SW480 (cell line): ENCODE data around the gene HHLA2.
"Not testable (repeated sequence)": the region's sequence is repeated elsewhere in the genome, so short reads cannot be mapped to it uniquely, and the experiment has no call there.

Experiments used
- DNase-seq: peaks from one replicate; pipeline ENCODE4 v3.0.0-alpha.2; 2016; ENCODE audit warnings: low spot score

Gene HHLA2

GRCh38 chr3:108296239-108296638 is at the start of gene HHLA2:
TSS of gene HHLA2 (plus strand) at chr3:108296548. CDS start at chr3:108351814, 55,266 bp downstream.
- no peak for DNase-seq

DNA sequence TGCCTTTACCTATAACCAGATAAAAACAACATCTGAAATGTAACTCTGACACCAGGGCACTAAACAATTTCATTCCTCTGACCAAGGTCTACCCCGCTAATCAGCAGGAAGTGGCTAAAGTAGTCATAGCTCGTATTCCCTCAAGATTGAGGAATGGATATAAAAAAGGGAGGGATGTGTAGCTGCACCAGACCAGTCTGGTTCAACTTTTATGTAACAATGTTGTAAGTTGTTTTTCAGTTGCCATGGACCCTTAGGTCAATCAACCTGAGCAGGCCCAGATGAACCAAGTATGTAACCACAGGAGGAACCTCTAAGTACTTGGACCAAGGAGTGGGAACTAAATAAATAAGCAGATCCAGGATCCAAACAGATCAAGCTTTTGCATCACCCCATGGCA is 45.7 kb upstream of the HHLA2 start:
- DNase-seq: no peak

DNA sequence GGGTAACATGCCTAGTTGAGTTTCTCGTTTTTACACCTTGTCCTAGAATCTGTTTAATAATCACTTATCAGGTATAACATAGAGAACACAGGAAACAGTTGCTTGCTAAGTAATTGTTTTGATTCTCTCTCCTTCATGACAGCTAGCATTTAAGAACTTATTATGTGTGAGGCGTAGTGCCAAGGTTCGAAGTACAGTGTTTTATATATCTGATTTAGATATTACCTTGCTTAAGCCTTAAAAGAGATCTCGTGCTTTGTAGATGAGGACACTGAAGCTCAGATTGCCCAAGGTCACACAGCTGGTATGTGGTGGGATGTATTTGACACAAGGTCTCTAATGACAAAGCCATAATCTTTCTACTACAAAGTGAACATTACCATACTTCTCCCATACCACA is 45.1 kb upstream of the HHLA2 start:
- DNase-seq: no peak

DNA sequence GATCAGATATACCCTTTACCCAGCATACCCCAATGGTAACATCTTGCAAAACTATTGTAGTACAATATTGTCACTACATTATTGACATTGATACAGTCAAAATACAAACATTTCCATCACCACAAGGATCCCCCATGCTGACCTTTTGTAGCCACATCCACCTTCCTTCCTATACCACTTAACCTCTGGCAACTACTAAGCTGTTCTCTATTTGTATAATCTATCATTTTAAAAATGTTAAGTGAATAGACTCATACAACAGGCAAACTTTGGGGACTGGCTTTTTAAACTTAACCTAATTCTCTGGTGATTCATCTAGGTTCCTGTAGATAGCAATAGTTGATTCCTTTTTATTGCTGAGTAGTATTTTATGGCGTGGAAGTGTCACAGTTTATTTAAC is 44.5 kb upstream of the HHLA2 start:
- no peak for DNase-seq

DNA sequence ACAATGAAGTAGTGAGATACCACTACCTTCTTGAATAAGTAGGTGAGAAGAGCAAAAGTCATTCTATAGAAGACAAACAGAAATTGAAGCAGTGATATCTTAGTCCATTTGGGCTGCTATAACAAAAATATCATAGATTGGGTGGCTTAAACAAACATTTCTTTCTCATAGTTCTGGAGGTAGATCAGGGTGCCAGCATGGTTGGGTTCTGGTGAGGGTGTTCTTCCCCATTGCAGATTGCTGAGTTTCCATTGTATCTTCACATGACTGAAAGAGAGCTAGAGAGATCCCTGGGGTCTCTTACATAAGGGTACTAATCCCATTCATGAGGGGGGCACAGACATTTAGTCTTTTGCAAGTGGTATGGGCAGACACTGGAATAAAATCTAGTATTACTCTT is 41.2 kb upstream of the HHLA2 start:
- no peak for DNase-seq

DNA sequence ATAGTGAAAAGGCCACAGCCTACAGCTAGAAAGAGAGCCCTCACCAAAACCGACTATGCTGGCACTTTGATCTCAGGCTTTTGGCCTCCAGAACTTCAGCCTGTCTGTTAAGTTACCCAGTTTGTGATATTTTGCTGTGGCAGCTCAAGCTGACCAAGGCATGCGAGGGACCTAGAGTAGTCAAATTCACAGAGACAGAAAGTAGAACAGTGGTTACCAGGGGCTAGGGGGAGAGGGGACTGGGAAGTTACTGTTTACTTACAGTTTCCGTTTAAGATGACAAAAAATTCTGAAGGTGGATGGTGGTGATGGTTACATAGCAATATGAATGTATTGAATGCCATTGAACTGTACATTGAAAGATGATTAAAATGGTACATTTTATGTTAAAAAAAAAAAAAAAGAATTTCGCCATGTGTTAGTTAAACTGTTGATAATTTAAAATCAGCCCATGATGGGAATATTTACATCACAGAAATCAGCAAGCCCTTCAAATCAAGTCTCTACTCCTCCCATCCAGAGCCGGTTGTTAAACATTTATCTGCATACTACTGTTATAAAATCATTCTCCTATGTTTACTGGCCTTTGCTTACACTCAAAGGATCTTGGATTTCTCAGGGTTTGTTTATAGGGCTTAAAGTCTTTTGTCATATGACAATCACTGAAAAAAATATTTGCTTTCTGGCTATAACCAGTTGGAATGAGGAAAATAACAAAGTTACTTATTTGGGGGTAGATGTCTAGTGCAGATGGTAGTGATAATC is 31.6 kb upstream of the HHLA2 start:
- not testable (repeated sequence) for DNase-seq

GRCh38 chr3:108268235-108268634 is 28.1 kb upstream of the HHLA2 start:
- not testable (repeated sequence) for DNase-seq

DNA sequence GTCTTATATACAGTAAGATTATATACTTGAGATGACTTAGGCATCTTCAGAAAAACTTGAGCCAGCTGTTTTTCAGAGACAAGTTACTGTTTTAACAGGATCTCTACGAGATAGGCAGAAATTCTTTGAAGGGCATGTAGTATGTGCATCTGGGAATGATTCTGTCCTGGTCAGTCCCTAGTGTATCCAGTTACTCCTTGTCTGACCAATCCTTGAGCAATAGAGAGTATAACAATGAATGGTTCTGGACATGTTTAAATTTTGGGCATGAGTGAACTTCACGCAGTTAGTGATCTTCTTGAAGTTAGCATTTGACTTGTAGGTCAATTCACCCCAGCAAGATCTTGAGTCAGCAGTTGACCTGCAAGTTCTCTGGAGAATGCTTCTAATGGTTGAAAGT is 24.7 kb upstream of the HHLA2 start:
- DNase-seq: no peak

- DNase-seq: not testable (repeated sequence)
These were observed 17.3 kb upstream of the HHLA2 start for GRCh38 chr3:108279066-108279465.

- DNase-seq: no peak
These were observed 15.9 kb upstream of the HHLA2 start for GRCh38 chr3:108280476-108280875.

- DNase-seq: no peak
These were observed 14.7 kb upstream of the HHLA2 start for GRCh38 chr3:108281670-108282069.

- no peak for DNase-seq
These were observed 13.3 kb upstream of the HHLA2 start for GRCh38 chr3:108283006-108283405.

- no peak for DNase-seq
These were observed 12.4 kb upstream of the HHLA2 start for GRCh38 chr3:108283989-108284388.

GRCh38 chr3:108285176-108285575 is 11.2 kb upstream of the HHLA2 start:
- no peak for DNase-seq

DNA sequence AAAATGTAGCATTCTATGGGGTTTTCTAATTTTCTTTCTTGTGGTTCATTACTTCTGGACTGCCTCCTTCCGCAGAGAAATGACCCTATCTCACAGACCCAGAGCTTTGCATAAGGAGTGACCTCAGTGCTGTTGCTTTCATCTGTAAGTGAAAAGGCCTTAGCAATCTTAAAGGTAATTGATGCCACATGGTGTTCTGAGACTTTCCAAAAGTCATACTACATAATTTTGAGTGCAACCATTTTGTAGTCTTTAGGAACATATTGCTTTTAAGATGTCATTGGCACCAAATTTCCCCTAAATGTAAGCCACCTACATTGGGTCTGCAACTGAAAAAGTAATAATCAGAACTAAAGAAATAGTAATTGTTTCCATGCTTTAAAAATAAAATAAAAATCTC is 9.2 kb upstream of the HHLA2 start:
- no peak for DNase-seq

DNA sequence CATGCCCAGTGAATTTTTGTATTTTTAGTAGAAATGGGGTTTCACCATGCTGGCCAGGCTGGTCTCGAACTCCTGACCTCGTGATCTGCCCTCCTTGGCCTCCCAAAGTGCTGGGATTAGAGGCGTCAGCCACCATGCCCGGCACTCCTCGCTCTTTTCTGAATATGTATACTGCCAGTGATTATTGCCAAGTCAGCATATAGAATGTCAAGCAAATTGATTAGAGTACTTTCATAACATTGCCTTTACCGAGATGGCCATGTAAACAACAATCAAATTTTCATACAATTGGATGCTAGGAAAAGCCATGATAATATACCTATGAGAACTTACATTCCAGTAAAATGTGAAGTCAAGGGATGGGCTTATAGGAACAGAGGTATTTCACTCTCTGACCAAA is 8.2 kb upstream of the HHLA2 start:
- not testable (repeated sequence) for DNase-seq

DNA sequence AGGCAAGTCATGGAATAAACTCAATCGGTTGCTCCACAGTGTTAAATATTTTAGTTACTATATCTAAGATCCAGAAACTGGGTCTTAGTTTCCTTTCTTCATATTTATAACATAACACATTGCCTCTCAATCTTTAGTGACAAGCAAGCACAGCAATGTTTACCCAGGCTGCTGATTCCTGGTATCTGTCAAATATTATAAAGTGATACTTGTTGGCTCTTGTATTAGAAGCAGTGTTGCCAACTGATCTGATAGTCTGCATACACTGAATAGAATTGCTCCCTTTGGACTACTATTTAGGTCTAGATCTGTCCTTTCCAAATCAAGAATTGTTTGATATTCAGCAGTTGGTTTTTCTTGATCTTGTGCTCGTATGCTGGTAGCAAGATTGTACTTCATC is 7.2 kb upstream of the HHLA2 start:
- no peak for DNase-seq

GRCh38 chr3:108292450-108292849 is 3.9 kb upstream of the HHLA2 start:
- no peak for DNase-seq

DNA sequence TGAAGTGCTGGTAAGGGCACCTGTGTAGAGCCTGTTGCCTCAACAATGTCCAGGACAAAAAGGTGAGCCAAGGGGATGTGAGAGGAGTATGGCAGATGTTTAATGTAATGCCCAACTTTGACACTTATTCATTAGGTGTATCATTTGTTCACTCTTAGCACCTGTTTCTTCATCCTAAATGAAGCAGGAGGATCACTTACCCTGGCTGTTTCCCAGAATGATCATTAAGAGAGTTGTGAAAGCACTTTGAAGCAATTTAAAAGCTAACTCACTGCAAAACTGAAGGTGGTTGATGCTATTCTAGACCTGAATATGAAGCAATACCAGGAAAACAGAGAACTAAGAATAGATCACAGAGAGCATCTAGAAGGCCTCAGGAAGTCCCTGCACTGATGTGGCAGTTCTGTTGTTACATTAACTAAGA is 3.4 kb upstream of the HHLA2 start:
- DNase-seq: no peak

- DNase-seq: no peak
These were observed 2.5 kb upstream of the HHLA2 start for GRCh38 chr3:108293858-108294257.

DNA sequence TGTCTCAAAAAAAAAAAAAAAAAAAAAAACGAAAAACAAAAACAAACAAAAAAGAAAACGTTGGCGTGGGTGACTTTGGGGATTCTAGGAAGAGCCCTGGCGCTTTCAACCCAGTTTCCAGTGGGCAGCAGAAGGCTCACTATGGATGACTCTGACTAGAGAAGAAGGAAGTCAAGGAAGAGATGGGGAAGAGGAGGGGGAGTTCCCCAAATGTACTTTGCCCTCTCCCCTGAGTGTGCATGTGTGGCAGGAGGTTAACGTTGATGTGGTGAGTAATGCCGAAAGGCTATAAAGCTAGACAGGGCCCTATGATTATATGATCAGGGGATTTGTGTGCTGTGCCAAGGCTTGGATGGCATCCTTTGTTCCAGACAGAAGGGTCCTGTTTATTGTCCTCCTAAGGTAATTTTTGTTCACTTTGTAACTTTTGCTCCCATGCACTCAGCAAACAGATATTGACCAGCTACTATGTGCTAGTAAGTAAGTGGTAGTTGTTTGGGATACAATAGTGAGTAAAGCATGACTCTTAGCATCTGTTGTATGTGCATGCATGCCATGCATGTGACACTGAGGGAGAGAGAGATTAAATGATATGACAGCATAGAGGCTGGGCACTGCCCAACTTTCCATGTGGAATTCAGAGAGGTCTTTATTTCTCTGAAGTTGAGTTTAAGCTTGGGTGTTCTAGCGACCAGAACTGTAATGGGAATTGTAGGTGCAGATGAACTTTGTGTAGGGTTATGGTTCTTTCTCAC is 750 bp upstream of the HHLA2 start:
- no peak for DNase-seq

- DNase-seq: no peak
These were observed 1.3 kb downstream of the HHLA2 start for GRCh38 chr3:108297647-108298046.

- no peak for DNase-seq
These were observed 1.7 kb downstream of the HHLA2 start for GRCh38 chr3:108298056-108298455.
